DND-41 (cell line): Measurements from ENCODE around the gene ABCA13.

Experiments used
- ATAC-seq: fragments of 200-7000 bp; cut with Tn5 transposase; 3 replicates; pipeline ENCODE4 v1.9.1; 2021; ENCODE audit warnings: low read depth; ENCODE audit not compliant: insufficient read depth
- DNase-seq: peaks from one replicate; pipeline ENCODE4 v3.0.0-alpha.2; 2020
- H2AFZ ChIP-seq: 2 replicates; pipeline ENCODE4 v1.6.0; 2012; ENCODE audit warnings: low read depth, low read length
- H3K27ac ChIP-seq: 2 replicates; pipeline ENCODE4 v1.5.1; 2012; ENCODE audit warnings: low read length, inconsistent platforms
- H3K27me3 ChIP-seq: fragments of 200-600 bp; sonication (generic); 2 replicates; pipeline ENCODE4 v1.6.0; 2012; ENCODE audit warnings: low read length, mild to moderate bottlenecking, inconsistent platforms; ENCODE audit not compliant: insufficient read depth, poor library complexity
- H3K36me3 ChIP-seq: 2 replicates; pipeline ENCODE4 v1.5.1; 2012; ENCODE audit warnings: low read length, inconsistent platforms; ENCODE audit not compliant: insufficient read depth
- H3K4me1 ChIP-seq: 2 replicates; pipeline ENCODE4 v1.5.1; 2012; ENCODE audit warnings: mild to moderate bottlenecking, low read length; ENCODE audit not compliant: insufficient read depth
- H3K4me2 ChIP-seq: 2 replicates; pipeline ENCODE4 v1.6.0; 2012; ENCODE audit warnings: mild to moderate bottlenecking, moderate library complexity, low read length, inconsistent platforms; ENCODE audit not compliant: insufficient read depth
- H3K4me3 ChIP-seq, 2 experiments: fragments of 200-600 bp in 1 of 2; shearing (Covaris generic) in 1 of 2; 2 replicates each; pipeline ENCODE4 v1.5.1; 2012 to 2016; ENCODE audit warnings: inconsistent platforms in 2 of 2, low read length in 2 of 2, mild to moderate bottlenecking in 2 of 2, low read depth in 1 of 2, moderate library complexity in 1 of 2
- H3K79me2 ChIP-seq: 2 replicates; pipeline ENCODE4 v1.6.0; 2012; ENCODE audit warnings: low read length, inconsistent platforms; ENCODE audit not compliant: insufficient read depth
- H3K9ac ChIP-seq: 2 replicates; pipeline ENCODE4 v1.6.0; 2012; ENCODE audit warnings: low read depth, mild to moderate bottlenecking, inconsistent platforms, low read length, moderate library complexity
- H3K9me3 ChIP-seq: 2 replicates; pipeline ENCODE4 v1.5.1; 2012; ENCODE audit warnings: low read length, moderate library complexity, mild to moderate bottlenecking, inconsistent platforms; ENCODE audit not compliant: insufficient read depth, severe bottlenecking
- H4K20me1 ChIP-seq: 2 replicates; pipeline ENCODE4 v1.6.0; 2012; ENCODE audit warnings: low read length; ENCODE audit not compliant: insufficient read depth
- EZH2 ChIP-seq: IDR thresholded peaks from 3 replicates; pipeline ENCODE4 v1.6.1; 2012; ENCODE audit warnings: borderline replicate concordance, low read depth, mild to moderate bottlenecking, moderate library complexity, low read length, inconsistent platforms; ENCODE audit not compliant: severe bottlenecking
- TF ChIP-seq, protein P1 (sequence below): IDR thresholded peaks from 2 replicates; pipeline ENCODE4 v1.5.1; 2012; ENCODE audit warnings: borderline replicate concordance, low read length, moderate library complexity, mild to moderate bottlenecking; ENCODE audit not compliant: poor library complexity, severe bottlenecking; ENCODE audit errors: extremely low read depth

Gene ABCA13

DNA sequence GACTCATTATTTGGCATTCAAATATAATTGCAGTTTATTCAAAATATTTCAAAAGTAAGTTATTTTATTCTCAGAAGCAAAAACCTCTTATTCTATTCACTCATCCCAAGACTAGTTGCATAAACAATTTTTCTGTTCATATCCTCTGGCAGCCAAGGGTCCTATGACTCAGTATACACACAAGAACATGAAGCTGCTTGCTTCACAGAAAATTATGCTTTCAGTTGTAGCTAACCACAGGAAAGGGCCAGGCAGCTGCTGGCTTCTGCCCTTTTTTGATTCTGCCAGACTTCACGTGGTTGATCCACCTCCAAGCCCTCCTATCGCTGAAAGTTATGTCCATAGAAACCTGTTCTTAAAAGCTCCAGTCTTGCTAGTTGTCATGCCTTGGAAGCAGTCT is 108.8 kb downstream of the ABCA13 start:
- H3K9me3 ChIP-seq, result no peaks in the 10 kb centered on the region
- ATAC-seq (no peak), DNase-seq (no peak)
- no peaks in the 10 kb centered on the region for H3K4me1 ChIP-seq
- H2AFZ ChIP-seq, result no peak overlapping the region
- TF ChIP-seq, protein P1, sequence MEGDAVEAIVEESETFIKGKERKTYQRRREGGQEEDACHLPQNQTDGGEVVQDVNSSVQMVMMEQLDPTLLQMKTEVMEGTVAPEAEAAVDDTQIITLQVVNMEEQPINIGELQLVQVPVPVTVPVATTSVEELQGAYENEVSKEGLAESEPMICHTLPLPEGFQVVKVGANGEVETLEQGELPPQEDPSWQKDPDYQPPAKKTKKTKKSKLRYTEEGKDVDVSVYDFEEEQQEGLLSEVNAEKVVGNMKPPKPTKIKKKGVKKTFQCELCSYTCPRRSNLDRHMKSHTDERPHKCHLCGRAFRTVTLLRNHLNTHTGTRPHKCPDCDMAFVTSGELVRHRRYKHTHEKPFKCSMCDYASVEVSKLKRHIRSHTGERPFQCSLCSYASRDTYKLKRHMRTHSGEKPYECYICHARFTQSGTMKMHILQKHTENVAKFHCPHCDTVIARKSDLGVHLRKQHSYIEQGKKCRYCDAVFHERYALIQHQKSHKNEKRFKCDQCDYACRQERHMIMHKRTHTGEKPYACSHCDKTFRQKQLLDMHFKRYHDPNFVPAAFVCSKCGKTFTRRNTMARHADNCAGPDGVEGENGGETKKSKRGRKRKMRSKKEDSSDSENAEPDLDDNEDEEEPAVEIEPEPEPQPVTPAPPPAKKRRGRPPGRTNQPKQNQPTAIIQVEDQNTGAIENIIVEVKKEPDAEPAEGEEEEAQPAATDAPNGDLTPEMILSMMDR, result no peak
- no peak for TF ChIP-seq EZH2
- H3K79me2 ChIP-seq, result no peaks in the 10 kb centered on the region
- no peak overlapping the region for H3K9ac ChIP-seq
- H3K27ac ChIP-seq, result no peak overlapping the region
- H3K4me3 ChIP-seq, result no peak overlapping the region
- no peaks in the 10 kb centered on the region for H3K27me3 ChIP-seq
- H3K36me3 ChIP-seq, result no peaks in the 10 kb centered on the region
- H3K4me2 ChIP-seq, result no peak overlapping the region
- H4K20me1 ChIP-seq, result no peaks in the 10 kb centered on the region

- DNase-seq (no peak), ATAC-seq (no peak)
- Histone ChIP-seq H3K79me2 (no peaks in the 10 kb centered on the region), H3K9me3 (no peaks in the 10 kb centered on the region), H3K4me1 (no peaks in the 10 kb centered on the region), H3K9ac (no peak overlapping the region), H4K20me1 (no peaks in the 10 kb centered on the region), H3K4me2 (no peak overlapping the region), H2AFZ (no peak overlapping the region), H3K27ac (no peak overlapping the region), H3K36me3 (no peaks in the 10 kb centered on the region), H3K4me3 (no peak overlapping the region), H3K27me3 (no peaks in the 10 kb centered on the region)
- TF ChIP-seq, protein P1, result no peak
- no peak for TF ChIP-seq EZH2
These were observed 114.1 kb downstream of the ABCA13 start for GRCh38 chr7:48285373-48285772.

GRCh38 chr7:48286836-48287235 is 115.6 kb downstream of the ABCA13 start:
- H2AFZ ChIP-seq, result no peak overlapping the region
- H3K4me1 ChIP-seq, result no peaks in the 10 kb centered on the region
- no peaks in the 10 kb centered on the region for H3K79me2 ChIP-seq
- H3K4me3 ChIP-seq, result no peak overlapping the region
- no peak overlapping the region for H3K9ac ChIP-seq
- TF ChIP-seq, protein P1, result no peak
- TF ChIP-seq EZH2, result no peak
- H4K20me1 ChIP-seq, result no peaks in the 10 kb centered on the region
- no peak overlapping the region for H3K27ac ChIP-seq
- H3K4me2 ChIP-seq, result no peak overlapping the region
- DNase-seq (no peak), ATAC-seq (no peak)
- H3K36me3 ChIP-seq, result no peaks in the 10 kb centered on the region
- no peaks in the 10 kb centered on the region for H3K27me3 ChIP-seq
- H3K9me3 ChIP-seq, result no peaks in the 10 kb centered on the region

- Histone ChIP-seq H3K4me3 (no peak overlapping the region), H3K27ac (no peak overlapping the region), H3K27me3 (no peaks in the 10 kb centered on the region), H3K4me1 (no peaks in the 10 kb centered on the region), H3K4me2 (no peak overlapping the region), H2AFZ (no peak overlapping the region), H3K9ac (no peak overlapping the region), H3K36me3 (no peaks in the 10 kb centered on the region), H3K79me2 (no peaks in the 10 kb centered on the region), H3K9me3 (no peaks in the 10 kb centered on the region), H4K20me1 (no peaks in the 10 kb centered on the region)
- DNase-seq (no peak), ATAC-seq (no peak)
- no peak for TF ChIP-seq EZH2
- TF ChIP-seq, protein P1, result no peak
These were observed 118.4 kb downstream of the ABCA13 start for GRCh38 chr7:48289656-48290055.
